GM06990 (cell line): ENCODE data around the gene RPL23.

Experiments
- DNase-seq: peaks from one replicate; pipeline ENCODE4 v3.0.0-alpha.2; 2011; ENCODE audit not compliant: insufficient read length; ENCODE audit errors: extremely low read depth
- H3K27me3 ChIP-seq: replicated peaks from 2 replicates; pipeline ENCODE4 v1.6.0; 2011; ENCODE audit warnings: low read length; ENCODE audit not compliant: control insufficient read depth, insufficient read depth
- H3K36me3 ChIP-seq: 2 replicates; pipeline ENCODE4 v1.5.1; 2011; ENCODE audit warnings: low read length; ENCODE audit not compliant: control insufficient read depth, insufficient read depth
- H3K4me3 ChIP-seq: replicated peaks from 2 replicates; pipeline ENCODE4 v1.5.1; 2011; ENCODE audit warnings: low read depth, mild to moderate bottlenecking, control low read depth, low read length
- TF ChIP-seq, protein P1 (sequence below): IDR thresholded peaks from 2 replicates; pipeline ENCODE4 v1.5.1; 2011; ENCODE audit warnings: low read length, control low read depth, mild to moderate bottlenecking, inconsistent platforms; ENCODE audit not compliant: insufficient read depth, poor library complexity, severe bottlenecking

The RPL23 gene

DNA sequence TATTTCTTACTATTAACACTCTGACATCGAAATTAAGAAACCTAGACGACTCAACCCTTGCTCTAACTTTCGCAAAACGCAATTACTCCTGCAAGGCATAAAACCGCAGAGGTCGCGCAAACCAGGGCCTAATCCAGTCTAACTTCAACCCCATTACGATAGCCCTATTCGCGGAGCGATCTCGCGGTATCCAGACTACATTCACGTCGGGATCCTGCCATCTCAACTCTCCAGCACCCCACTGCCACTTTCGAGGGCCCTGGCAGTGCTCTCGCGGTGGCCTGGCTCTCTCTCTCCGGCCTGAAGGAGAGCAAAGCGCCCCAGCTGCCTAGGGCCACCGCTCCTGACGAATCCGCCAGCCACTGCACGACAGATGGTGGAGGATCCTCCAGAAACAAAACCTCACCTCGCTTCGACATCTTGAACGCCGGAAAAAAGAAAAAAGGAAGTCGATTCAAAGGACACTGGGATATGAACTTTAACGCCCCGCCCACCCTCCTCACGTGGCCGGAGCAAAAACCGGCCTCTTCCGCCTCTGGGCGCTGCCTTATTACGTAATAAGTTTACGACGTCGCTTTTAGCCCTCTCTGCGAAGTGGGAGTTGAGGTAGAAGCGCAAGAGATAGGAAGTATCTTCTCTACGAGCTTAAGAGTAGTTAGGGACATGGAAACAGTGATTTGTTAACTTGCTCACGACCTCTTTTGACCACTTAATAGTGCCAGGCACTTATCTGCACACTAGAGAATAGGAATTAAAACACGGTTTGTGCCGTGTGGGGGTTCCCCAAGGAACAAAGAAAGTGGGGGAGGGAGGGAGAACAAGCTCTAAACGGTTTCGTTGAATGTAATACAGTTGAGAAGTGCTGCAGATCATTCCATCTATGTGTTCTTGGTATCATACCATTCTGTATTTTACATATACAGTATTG is at the start of gene RPL23:
Gene RPL23, minus strand, starts transcription at position 430 of the 928 bp plus-strand sequence. Its CDS starts 11 bp downstream, at position 419.
- peak; percentile 91 for DNase-seq
- H3K4me3 ChIP-seq = peak within 1 kb of the TSS; percentile 76
- peaks cover 16% of the 10 kb centered on the region for H3K36me3 ChIP-seq
- TF ChIP-seq, protein P1, sequence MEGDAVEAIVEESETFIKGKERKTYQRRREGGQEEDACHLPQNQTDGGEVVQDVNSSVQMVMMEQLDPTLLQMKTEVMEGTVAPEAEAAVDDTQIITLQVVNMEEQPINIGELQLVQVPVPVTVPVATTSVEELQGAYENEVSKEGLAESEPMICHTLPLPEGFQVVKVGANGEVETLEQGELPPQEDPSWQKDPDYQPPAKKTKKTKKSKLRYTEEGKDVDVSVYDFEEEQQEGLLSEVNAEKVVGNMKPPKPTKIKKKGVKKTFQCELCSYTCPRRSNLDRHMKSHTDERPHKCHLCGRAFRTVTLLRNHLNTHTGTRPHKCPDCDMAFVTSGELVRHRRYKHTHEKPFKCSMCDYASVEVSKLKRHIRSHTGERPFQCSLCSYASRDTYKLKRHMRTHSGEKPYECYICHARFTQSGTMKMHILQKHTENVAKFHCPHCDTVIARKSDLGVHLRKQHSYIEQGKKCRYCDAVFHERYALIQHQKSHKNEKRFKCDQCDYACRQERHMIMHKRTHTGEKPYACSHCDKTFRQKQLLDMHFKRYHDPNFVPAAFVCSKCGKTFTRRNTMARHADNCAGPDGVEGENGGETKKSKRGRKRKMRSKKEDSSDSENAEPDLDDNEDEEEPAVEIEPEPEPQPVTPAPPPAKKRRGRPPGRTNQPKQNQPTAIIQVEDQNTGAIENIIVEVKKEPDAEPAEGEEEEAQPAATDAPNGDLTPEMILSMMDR = no peak
- H3K27me3 ChIP-seq = no peaks in the 10 kb centered on the region

DNA sequence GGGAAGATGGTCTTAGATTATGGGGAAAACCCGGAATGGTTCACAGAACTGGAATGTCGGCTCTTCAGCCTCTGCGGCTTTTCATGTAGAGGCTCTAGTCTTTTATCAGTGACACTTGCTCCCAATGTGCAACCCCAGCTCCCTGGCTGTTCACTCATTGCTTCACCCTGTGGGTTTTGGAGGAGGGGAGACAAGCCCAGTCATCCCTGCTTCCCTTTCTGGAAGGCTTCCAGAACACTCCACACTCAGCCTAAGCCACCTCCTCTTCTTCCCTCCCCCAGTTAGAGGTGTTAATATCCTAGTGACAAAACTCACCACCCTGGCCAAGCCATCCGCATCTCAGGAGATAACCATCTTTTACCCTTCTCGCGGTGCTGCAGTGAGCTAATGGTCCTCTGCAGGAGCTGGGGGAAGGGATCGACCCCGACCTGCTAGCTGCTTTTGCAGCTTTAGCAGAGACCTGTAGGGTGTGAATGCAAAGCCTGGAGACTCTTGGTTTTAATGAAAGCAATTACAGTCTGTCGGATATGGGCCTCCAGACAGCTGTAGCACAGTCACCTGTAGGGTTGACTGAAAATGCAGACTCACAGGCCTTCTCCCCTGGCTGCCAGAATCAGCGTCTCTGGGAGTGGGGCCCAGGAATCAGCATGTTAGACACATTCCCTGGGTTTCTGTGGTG is 47.6 kb upstream of the RPL23 start:
- H3K27me3 ChIP-seq = no peaks in the 10 kb centered on the region
- peaks cover 19% of the 10 kb centered on the region for H3K36me3 ChIP-seq
- no peak for DNase-seq
- TF ChIP-seq, protein P1 = no peak
- no peak overlapping the region for H3K4me3 ChIP-seq

DNA sequence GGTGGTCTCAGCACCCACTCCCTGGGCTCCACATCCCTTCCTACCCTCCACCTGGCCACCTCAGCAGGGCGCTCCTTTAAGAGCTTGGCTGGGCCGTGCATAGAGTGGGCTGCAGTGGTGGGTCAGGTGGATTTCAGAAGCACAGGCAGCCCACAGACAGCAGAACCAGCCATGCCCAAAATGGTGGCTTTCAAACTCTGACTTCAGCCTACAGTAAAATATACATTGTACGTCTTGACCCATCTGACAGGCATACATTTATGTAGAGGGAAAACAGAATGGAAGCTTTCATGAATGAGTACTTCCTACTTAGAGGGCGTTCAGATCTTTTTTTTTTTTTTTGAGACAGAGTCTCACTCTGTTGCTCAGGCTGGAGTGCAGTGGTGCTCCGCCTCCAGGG is 45.9 kb upstream of the RPL23 start:
- TF ChIP-seq, protein P1 = no peak
- no peak overlapping the region; the same call in 1 of the 2 replicates for H3K4me3 ChIP-seq
- peaks cover 20% of the 10 kb centered on the region for H3K36me3 ChIP-seq
- no peak for DNase-seq
- no peaks in the 10 kb centered on the region for H3K27me3 ChIP-seq

DNA sequence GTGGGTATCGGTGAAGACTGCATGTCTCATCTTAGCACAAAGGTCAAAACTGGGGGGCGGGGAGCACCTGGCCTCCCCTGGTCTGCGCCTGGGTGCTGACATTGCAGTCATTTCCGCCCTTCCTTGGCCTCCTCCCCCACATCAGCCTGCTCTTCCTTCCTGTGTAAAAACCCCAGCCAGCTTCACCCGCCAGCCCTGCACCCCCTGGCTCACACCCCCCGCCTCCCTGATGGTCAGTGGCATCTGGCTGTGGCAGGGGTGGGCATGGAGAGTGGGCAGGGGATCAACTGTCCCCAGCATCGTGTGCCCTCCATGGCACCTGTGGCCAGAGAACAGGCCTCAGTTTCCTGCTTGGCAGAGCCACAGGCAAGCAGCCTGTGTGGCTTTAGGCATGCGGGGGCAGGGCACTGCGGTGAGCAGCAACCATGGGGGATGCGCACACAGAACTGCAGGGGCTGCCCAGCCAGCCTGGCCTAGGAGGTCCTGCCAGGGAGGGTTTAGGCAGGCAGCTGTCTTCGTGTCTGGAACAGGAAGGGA is 45.4 kb upstream of the RPL23 start:
- peak overlapping the region; percentile 38 for H3K4me3 ChIP-seq
- no peaks in the 10 kb centered on the region for H3K27me3 ChIP-seq
- peak; percentile 90 for DNase-seq
- TF ChIP-seq, protein P1 = no peak
- peaks cover 24% of the 10 kb centered on the region for H3K36me3 ChIP-seq

DNA sequence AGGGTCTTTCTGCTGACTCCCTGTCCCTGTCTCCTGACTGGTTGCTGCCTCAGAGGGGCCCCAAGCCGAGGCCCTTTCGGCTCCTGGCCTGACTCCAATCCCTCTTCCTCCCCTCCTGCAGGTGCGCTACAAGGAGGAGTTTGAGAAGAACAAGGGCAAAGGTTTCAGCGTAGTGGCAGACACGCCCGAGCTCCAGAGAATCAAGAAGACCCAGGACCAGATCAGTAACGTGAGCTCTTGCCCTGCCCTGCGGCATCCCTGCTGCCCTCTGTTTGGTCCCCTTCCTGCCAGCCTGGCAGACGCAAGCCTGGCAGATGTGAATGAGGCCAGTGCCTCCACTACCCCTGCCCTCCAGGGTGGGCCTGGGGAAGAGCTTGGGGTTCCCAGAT is 44.8 kb upstream of the RPL23 start:
- Histone ChIP-seq H3K36me3 (peaks cover 26% of the 10 kb centered on the region), H3K27me3 (no peaks in the 10 kb centered on the region), H3K4me3 (no peak overlapping the region)
- TF ChIP-seq, protein P1 = no peak
- peak; percentile 56 for DNase-seq
